Panc1 (cell line): Measurements from ENCODE around the gene PRKACB.

Experiments
- CTCF ChIP-seq: fragments of 450-650 bp; IDR thresholded peaks from 2 replicates; pipeline ENCODE4 v1.5.1; 2017; ENCODE audit warnings: mild to moderate bottlenecking
- REST ChIP-seq, 2 experiments: IDR thresholded peaks; 2 replicates each; pipeline ENCODE4 v1.6.1; 2011 to 2012; ENCODE audit warnings: low read depth in 2 of 2, control low read depth in 1 of 2, low read length in 1 of 2, mild to moderate bottlenecking in 1 of 2, moderate library complexity in 1 of 2; ENCODE audit not compliant: insufficient read depth in 1 of 2

GRCh38 chr1:84277343-84278059, 133.4 kb downstream of the PRKACB start:
- TF ChIP-seq CTCF (no peak), REST (IDR thresholded peaks at IDR 0.05; ENCODE audit: insufficient read depth in 1 of 2, low read depth in 2 of 2, low read length in 1 of 2) (no peak)
